ENCODE data around the gene ROPN1B. TPM values are rescaled to one million over a fixed set of nuclear protein-coding genes. Genes with fewer than 3 reads are reported as not detected.
"Not testable (repeated sequence)": the region's sequence is repeated elsewhere in the genome, so short reads cannot be mapped to it uniquely, and the experiment has no call there.

The ROPN1B gene
- total RNA-seq, 1 experiment from 2014 or later = not detected

DNA sequence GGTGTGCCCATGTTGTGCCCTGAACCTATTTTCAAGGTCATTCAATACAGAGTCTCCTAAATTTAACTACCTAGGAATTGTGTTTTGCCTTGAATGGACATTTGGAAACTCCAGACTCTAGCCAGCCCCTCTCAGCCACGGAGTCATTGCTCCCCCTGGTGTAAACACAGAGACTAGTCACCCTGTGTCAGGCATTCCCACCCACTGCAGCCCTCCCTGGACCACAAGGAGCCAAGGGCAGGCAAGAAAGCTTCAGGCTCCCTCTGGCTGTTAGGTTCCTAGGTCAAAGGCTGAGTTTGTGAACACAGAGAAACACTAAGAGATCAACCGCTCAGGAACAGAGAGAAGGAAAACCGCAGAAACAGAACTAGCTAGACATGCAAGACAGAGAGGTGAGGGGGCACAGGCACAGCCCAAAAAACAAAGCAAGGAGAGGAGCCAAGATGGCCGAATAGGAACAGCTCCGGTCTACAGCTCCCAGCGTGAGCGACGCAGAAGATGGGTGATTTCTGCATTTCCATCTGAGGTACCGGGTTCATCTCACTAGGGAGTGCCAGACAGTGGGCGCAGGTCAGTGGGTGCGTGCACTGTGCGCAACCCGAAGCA, 32.7 kb upstream of the ROPN1B start:
- CTCF ChIA-PET = interaction anchor here (0.6 kb wide), 1 partner anchor 55 kb away, joined by 3 read pairs; no protein-coding TSS in a partner anchor
- POLR2A ChIA-PET; H3K36me3 Mint-ChIP-seq (ENCODE audit: insufficient read depth, unreplicated experiment); H3K4me3 Mint-ChIP-seq (ENCODE audit: unreplicated experiment); H3K27ac Mint-ChIP-seq (ENCODE audit: low read depth, unreplicated experiment); H3K27me3 Mint-ChIP-seq (ENCODE audit: insufficient read depth, unreplicated experiment); H3K9me3 Mint-ChIP-seq (ENCODE audit: unreplicated experiment); BruUV-seq (replicated peaks); intact Hi-C loops (cut with micrococcal nuclease): not testable (repeated sequence)
- TF ChIP-seq, protein P1, sequence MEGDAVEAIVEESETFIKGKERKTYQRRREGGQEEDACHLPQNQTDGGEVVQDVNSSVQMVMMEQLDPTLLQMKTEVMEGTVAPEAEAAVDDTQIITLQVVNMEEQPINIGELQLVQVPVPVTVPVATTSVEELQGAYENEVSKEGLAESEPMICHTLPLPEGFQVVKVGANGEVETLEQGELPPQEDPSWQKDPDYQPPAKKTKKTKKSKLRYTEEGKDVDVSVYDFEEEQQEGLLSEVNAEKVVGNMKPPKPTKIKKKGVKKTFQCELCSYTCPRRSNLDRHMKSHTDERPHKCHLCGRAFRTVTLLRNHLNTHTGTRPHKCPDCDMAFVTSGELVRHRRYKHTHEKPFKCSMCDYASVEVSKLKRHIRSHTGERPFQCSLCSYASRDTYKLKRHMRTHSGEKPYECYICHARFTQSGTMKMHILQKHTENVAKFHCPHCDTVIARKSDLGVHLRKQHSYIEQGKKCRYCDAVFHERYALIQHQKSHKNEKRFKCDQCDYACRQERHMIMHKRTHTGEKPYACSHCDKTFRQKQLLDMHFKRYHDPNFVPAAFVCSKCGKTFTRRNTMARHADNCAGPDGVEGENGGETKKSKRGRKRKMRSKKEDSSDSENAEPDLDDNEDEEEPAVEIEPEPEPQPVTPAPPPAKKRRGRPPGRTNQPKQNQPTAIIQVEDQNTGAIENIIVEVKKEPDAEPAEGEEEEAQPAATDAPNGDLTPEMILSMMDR (IDR thresholded peaks at IDR 0.05; ENCODE audit: unreplicated experiment) = peak; percentile 16
- peaks cover 15% of the 10 kb centered on the region for H3K4me1 Mint-ChIP-seq (ENCODE audit: insufficient read depth, unreplicated experiment)
- peak; percentile 12 for DNase-seq (ENCODE audit: unreplicated experiment)

DNA sequence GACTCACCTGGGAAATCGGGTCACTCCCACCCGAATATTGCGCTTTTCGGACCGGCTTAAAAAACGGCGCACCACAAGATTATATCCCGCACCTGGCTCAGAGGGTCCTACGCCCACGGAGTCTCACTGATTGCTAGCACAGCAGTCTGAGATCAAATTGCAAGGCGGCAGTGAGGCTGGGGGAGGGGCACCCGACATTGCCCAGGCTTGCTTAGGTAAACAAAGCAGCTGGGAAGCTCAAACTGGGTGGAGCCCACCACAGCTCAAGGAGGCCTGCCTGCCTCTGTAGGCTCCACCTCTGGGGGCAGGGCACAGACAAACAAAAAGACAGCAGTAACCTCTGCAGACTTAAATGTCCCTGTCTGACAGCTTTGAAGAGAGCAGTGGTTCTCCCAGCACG, 32.1 kb upstream of the ROPN1B start:
- H3K4me3 Mint-ChIP-seq (ENCODE audit: unreplicated experiment); H3K36me3 Mint-ChIP-seq (ENCODE audit: insufficient read depth, unreplicated experiment); BruUV-seq (replicated peaks); POLR2A ChIA-PET; DNase-seq (ENCODE audit: unreplicated experiment); intact Hi-C loops (cut with micrococcal nuclease); H3K27me3 Mint-ChIP-seq (ENCODE audit: insufficient read depth, unreplicated experiment); H3K9me3 Mint-ChIP-seq (ENCODE audit: unreplicated experiment); H3K27ac Mint-ChIP-seq (ENCODE audit: low read depth, unreplicated experiment): not testable (repeated sequence)
- H3K4me1 Mint-ChIP-seq (ENCODE audit: insufficient read depth, unreplicated experiment) = peaks cover 15% of the 10 kb centered on the region
- CTCF ChIA-PET = interaction anchor here (0.6 kb wide), 1 partner anchor 56 kb away, joined by 3 read pairs; no protein-coding TSS in a partner anchor

DNA sequence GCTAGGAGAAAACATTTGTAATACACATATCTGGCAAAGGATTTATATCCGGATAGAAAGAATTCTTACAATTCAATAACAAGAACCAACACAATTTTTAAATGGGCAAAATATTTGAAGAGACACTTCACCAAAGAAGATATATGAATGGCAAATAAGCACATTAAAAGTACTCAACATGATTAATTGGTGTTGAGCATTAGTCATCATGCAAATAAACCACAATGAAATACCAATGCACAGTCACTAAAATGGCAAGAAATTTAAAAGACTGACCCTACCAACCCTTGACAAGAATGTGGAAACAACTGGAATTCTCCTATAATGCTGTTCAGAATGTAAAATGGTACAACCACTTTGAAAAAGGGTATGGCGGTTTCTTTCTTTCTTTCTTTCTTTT, 21.2 kb upstream of the ROPN1B start:
- BruUV-seq (replicated peaks); H3K36me3 Mint-ChIP-seq (ENCODE audit: insufficient read depth, unreplicated experiment); H3K4me3 Mint-ChIP-seq (ENCODE audit: unreplicated experiment); POLR2A ChIA-PET; CTCF ChIA-PET; intact Hi-C loops (cut with micrococcal nuclease); DNase-seq (ENCODE audit: unreplicated experiment); H3K9me3 Mint-ChIP-seq (ENCODE audit: unreplicated experiment); H3K27ac Mint-ChIP-seq (ENCODE audit: low read depth, unreplicated experiment); H3K4me1 Mint-ChIP-seq (ENCODE audit: insufficient read depth, unreplicated experiment): not testable (repeated sequence)
- H3K27me3 Mint-ChIP-seq (ENCODE audit: insufficient read depth, unreplicated experiment) = peaks cover 42% of the 10 kb centered on the region

DNA sequence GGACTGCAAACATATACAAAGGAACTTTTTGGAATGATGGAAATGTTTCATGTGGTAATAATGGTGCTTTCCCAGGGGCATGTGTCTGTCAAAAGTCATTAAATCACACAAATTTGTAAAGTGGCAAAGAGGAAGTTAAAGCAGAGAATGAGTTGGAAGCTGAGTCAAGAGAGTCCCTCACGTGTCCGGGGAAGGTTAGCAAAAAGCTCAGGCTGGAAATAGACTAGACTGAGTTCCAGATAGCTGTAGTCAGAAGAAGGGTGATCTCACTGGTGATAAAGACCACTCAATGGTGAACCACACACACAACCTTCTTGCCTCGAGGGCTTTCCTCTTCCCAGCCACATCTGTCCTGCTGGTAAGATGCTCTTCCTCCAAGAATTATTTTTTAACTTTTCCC, 20.1 kb upstream of the ROPN1B start:
- H3K4me1 Mint-ChIP-seq (ENCODE audit: insufficient read depth, unreplicated experiment); H3K9me3 Mint-ChIP-seq (ENCODE audit: unreplicated experiment); POLR2A ChIA-PET; BruUV-seq (replicated peaks); H3K4me3 Mint-ChIP-seq (ENCODE audit: unreplicated experiment); DNase-seq (ENCODE audit: unreplicated experiment); intact Hi-C loops (cut with micrococcal nuclease); H3K27ac Mint-ChIP-seq (ENCODE audit: low read depth, unreplicated experiment); H3K36me3 Mint-ChIP-seq (ENCODE audit: insufficient read depth, unreplicated experiment): not testable (repeated sequence)
- peaks cover 42% of the 10 kb centered on the region for H3K27me3 Mint-ChIP-seq (ENCODE audit: insufficient read depth, unreplicated experiment)
- CTCF ChIA-PET = interaction anchor here (1.7 kb wide), 1 partner anchor 23 kb away, joined by 3 read pairs; no protein-coding TSS in a partner anchor

DNA sequence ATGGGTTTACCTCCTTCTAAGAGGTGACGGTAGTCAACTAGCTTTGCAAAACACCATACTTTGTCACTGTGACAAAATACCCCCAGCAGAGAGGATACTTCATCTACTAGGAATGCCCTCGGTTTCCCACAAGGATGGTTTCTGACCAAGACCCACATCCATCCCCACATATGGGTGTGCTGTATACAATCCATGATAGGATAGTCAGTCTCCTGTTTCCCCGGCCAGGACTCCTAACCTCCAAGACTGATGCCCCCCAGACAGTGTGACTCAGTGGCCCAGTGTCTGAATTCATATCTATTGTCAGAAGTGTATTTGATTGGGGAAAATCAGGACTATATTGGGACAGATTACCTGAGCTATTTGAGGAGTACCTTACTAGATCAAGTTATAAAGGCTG, 17.8 kb upstream of the ROPN1B start:
- H3K4me1 Mint-ChIP-seq (ENCODE audit: insufficient read depth, unreplicated experiment); H3K27ac Mint-ChIP-seq (ENCODE audit: low read depth, unreplicated experiment); BruUV-seq (replicated peaks); DNase-seq (ENCODE audit: unreplicated experiment); H3K9me3 Mint-ChIP-seq (ENCODE audit: unreplicated experiment); H3K36me3 Mint-ChIP-seq (ENCODE audit: insufficient read depth, unreplicated experiment); H3K4me3 Mint-ChIP-seq (ENCODE audit: unreplicated experiment); intact Hi-C loops (cut with micrococcal nuclease): not testable (repeated sequence)
- CTCF ChIA-PET = interaction anchor here (0.8 kb wide), 1 partner anchor 32 kb away, joined by 4 read pairs; no protein-coding TSS in a partner anchor
- H3K27me3 Mint-ChIP-seq (ENCODE audit: insufficient read depth, unreplicated experiment) = peaks cover 31% of the 10 kb centered on the region
- POLR2A ChIA-PET = interaction anchor here (0.7 kb wide), 1 partner anchor 35 kb away, joined by 3 read pairs; no protein-coding TSS in a partner anchor

DNA sequence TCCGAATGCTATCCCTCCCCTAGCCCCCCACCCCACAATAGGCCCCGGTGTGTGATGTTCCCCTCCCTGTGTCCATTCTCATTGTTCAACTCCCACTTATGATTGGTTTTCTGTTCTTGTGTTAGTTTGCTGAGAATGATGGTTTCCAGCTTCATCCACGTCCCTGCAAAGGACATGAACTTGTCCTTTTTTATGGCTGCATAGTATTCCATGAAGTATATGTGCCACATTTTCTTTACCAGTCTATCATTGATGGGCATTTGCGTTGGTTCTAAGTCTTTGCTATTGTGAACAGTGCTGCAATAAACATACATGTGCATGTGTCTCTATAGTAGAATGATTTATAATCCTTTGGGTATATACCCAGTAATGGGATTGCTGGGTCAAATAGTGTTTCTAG, 12.0 kb upstream of the ROPN1B start:
- H3K9me3 Mint-ChIP-seq (ENCODE audit: unreplicated experiment); H3K27ac Mint-ChIP-seq (ENCODE audit: low read depth, unreplicated experiment); intact Hi-C loops (cut with micrococcal nuclease); POLR2A ChIA-PET; CTCF ChIA-PET; H3K4me3 Mint-ChIP-seq (ENCODE audit: unreplicated experiment); DNase-seq (ENCODE audit: unreplicated experiment); H3K36me3 Mint-ChIP-seq (ENCODE audit: insufficient read depth, unreplicated experiment); H3K4me1 Mint-ChIP-seq (ENCODE audit: insufficient read depth, unreplicated experiment); BruUV-seq (replicated peaks): not testable (repeated sequence)
- peaks cover 31% of the 10 kb centered on the region for H3K27me3 Mint-ChIP-seq (ENCODE audit: insufficient read depth, unreplicated experiment)

Measured in MCF 10A (cell line).